ENCODE data around the gene EDIL3.

The EDIL3 gene

GRCh38 chr5:83922699-83923098 lies 462.0 kb downstream of the EDIL3 start:
- WGBS (ENCODE audit: insufficient coverage, insufficient read length): no CpG with 5 or more reads among the region's 4 CpGs
- DNase-seq (ENCODE audit: low read depth, low spot score): no peak

GRCh38 chr5:83921666-83922193 lies 462.9 kb downstream of the EDIL3 start:
- Histone ChIP-seq H3K36me3 (ENCODE audit: control insufficient read depth, insufficient read depth, low read length) (no peaks in the 10 kb centered on the region), H3K4me1 (ENCODE audit: control insufficient read depth, insufficient read depth, low read length) (no peaks in the 10 kb centered on the region), H3K27ac (ENCODE audit: low read length) (no peak overlapping the region), H3K27me3 (ENCODE audit: control insufficient read depth, insufficient read depth, low read length) (no peaks in the 10 kb centered on the region), H3K9me3 (ENCODE audit: control insufficient read depth, insufficient read depth, low read length) (no peaks in the 10 kb centered on the region), H3K4me3 (ENCODE audit: low read length) (no peak overlapping the region)
- 100% methylated on average over 1 of the region's 5 CpGs for WGBS (ENCODE audit: insufficient coverage, insufficient read length)
- DNase-seq (ENCODE audit: low read depth, low spot score): no peak

More at GRCh38 chr5:83922699-83923098, 462.0 kb downstream of the EDIL3 start:
- Histone ChIP-seq H3K4me3 (ENCODE audit: low read length) (no peak overlapping the region), H3K4me1 (ENCODE audit: control insufficient read depth, insufficient read depth, low read length) (no peaks in the 10 kb centered on the region), H3K9me3 (ENCODE audit: control insufficient read depth, insufficient read depth, low read length) (no peaks in the 10 kb centered on the region), H3K36me3 (ENCODE audit: control insufficient read depth, insufficient read depth, low read length) (no peaks in the 10 kb centered on the region), H3K27me3 (ENCODE audit: control insufficient read depth, insufficient read depth, low read length) (no peaks in the 10 kb centered on the region), H3K27ac (ENCODE audit: low read length) (no peak overlapping the region)

- Histone ChIP-seq H3K9me3 (ENCODE audit: control insufficient read depth, insufficient read depth, low read length) (no peaks in the 10 kb centered on the region), H3K4me1 (ENCODE audit: control insufficient read depth, insufficient read depth, low read length) (no peaks in the 10 kb centered on the region), H3K4me3 (ENCODE audit: low read length) (no peak overlapping the region), H3K27me3 (ENCODE audit: control insufficient read depth, insufficient read depth, low read length) (no peaks in the 10 kb centered on the region), H3K27ac (ENCODE audit: low read length) (no peak overlapping the region), H3K36me3 (ENCODE audit: control insufficient read depth, insufficient read depth, low read length) (no peaks in the 10 kb centered on the region)
- no CpG with 5 or more reads among the region's 4 CpGs for WGBS (ENCODE audit: insufficient coverage, insufficient read length)
- DNase-seq (ENCODE audit: low read depth, low spot score): no peak
Observed at GRCh38 chr5:83919071-83920041, 465.3 kb downstream of the EDIL3 start.

- no peaks in the 10 kb centered on the region for H3K27me3 ChIP-seq (ENCODE audit: control insufficient read depth, insufficient read depth, low read length)
- H3K9me3 ChIP-seq (ENCODE audit: control insufficient read depth, insufficient read depth, low read length): no peaks in the 10 kb centered on the region
- H3K36me3 ChIP-seq (ENCODE audit: control insufficient read depth, insufficient read depth, low read length): no peaks in the 10 kb centered on the region
- H3K4me1 ChIP-seq (ENCODE audit: control insufficient read depth, insufficient read depth, low read length): no peaks in the 10 kb centered on the region
- H3K27ac ChIP-seq (ENCODE audit: low read length): no peak overlapping the region
- WGBS (ENCODE audit: insufficient coverage, insufficient read length): no CpG with 5 or more reads among the region's 4 CpGs
- no peak overlapping the region for H3K4me3 ChIP-seq (ENCODE audit: low read length)
- no peak for DNase-seq (ENCODE audit: low read depth, low spot score)
Observed at GRCh38 chr5:83917261-83917908, 467.3 kb downstream of the EDIL3 start.

- H3K27ac ChIP-seq (ENCODE audit: low read length): no peak overlapping the region
- H3K9me3 ChIP-seq (ENCODE audit: control insufficient read depth, insufficient read depth, low read length): no peaks in the 10 kb centered on the region
- WGBS (ENCODE audit: insufficient coverage, insufficient read length): no CpG with 5 or more reads among the region's 4 CpGs
- no peaks in the 10 kb centered on the region for H3K36me3 ChIP-seq (ENCODE audit: control insufficient read depth, insufficient read depth, low read length)
- H3K4me1 ChIP-seq (ENCODE audit: control insufficient read depth, insufficient read depth, low read length): no peaks in the 10 kb centered on the region
- H3K27me3 ChIP-seq (ENCODE audit: control insufficient read depth, insufficient read depth, low read length): no peaks in the 10 kb centered on the region
- no peak for DNase-seq (ENCODE audit: low read depth, low spot score)
- no peak overlapping the region for H3K4me3 ChIP-seq (ENCODE audit: low read length)
Observed at GRCh38 chr5:83914662-83915418, 469.8 kb downstream of the EDIL3 start.

DNA sequence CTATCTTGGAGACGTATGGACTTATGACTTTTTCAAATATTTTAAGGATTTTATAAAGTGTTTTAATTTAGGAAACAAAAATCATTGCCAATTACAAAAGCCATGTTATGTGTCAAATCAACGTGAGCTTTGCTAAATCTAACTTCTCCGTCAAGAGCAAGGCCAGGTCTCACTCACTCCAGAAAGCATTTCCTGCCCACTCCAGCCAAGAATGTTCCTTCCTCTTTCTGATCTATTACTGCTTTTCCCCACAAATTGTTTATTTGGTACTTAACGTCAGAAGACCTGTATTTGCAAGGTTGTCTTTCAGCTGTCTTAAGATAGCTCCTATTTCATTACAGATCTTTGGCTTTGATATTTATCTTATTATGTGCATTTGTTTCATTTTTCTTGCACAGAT lies 470.5 kb downstream of the EDIL3 start:
- H3K4me3 ChIP-seq (ENCODE audit: low read length): no peak overlapping the region
- no peak for DNase-seq (ENCODE audit: low read depth, low spot score)
- no peaks in the 10 kb centered on the region for H3K36me3 ChIP-seq (ENCODE audit: control insufficient read depth, insufficient read depth, low read length)
- no peaks in the 10 kb centered on the region for H3K9me3 ChIP-seq (ENCODE audit: control insufficient read depth, insufficient read depth, low read length)
- H3K27ac ChIP-seq (ENCODE audit: low read length): no peak overlapping the region
- no peaks in the 10 kb centered on the region for H3K4me1 ChIP-seq (ENCODE audit: control insufficient read depth, insufficient read depth, low read length)
- WGBS (ENCODE audit: insufficient coverage, insufficient read length): no CpG with 5 or more reads among the region's 4 CpGs
- H3K27me3 ChIP-seq (ENCODE audit: control insufficient read depth, insufficient read depth, low read length): no peaks in the 10 kb centered on the region

DNA sequence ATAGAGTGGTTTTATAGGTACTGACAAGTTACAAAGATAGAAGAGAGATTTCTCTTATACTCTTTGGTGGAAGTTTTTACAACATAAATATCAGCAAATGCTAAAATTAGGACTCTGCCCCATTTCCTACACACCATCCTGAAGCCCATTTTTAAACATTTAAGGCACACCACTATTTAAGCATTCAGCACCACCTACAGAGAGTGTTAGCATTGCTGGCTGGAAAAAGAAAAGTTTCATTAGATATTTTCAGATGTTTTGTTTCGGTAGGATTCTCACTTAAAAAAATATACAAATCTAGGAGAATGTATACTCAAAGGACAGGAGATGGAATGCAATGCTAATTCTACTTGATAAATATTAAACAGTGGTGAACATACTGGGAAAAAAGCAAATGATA lies 471.1 kb downstream of the EDIL3 start:
- Histone ChIP-seq H3K36me3 (ENCODE audit: control insufficient read depth, insufficient read depth, low read length) (no peaks in the 10 kb centered on the region), H3K4me3 (ENCODE audit: low read length) (no peak overlapping the region), H3K4me1 (ENCODE audit: control insufficient read depth, insufficient read depth, low read length) (no peaks in the 10 kb centered on the region), H3K27ac (ENCODE audit: low read length) (no peak overlapping the region), H3K27me3 (ENCODE audit: control insufficient read depth, insufficient read depth, low read length) (no peaks in the 10 kb centered on the region), H3K9me3 (ENCODE audit: control insufficient read depth, insufficient read depth, low read length) (no peaks in the 10 kb centered on the region)
- DNase-seq (ENCODE audit: low read depth, low spot score): no peak
- no CpG with 5 or more reads among the region's 1 CpG for WGBS (ENCODE audit: insufficient coverage, insufficient read length)

DNA sequence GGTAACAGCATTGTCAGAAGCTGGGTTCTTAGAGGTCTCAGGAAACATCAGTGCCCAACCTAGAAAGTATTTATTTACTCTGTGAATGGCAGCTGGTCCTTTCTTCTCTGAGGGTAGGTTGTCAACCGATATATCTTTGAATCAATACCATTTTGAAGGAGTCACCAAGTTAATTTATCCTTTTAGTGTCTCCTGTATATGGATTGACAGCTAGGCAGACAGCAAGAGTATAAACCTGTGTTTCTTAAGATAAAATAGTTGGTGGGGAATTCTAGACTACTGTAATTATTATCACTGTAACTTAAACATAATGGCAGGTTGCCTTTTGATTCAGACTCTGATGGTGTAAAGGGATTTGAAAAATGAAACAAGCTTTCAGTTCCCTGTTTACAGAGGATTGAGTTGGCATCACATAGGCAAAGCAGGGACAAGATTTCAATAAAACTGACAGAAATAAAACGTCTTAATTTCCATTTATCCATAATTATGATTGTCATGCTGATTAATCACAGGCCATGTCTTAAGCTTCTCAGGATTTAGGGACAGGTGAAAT lies 473.2 kb downstream of the EDIL3 start:
- Histone ChIP-seq H3K27ac (ENCODE audit: low read length) (no peak overlapping the region), H3K4me1 (ENCODE audit: control insufficient read depth, insufficient read depth, low read length) (no peaks in the 10 kb centered on the region), H3K9me3 (ENCODE audit: control insufficient read depth, insufficient read depth, low read length) (no peaks in the 10 kb centered on the region), H3K36me3 (ENCODE audit: control insufficient read depth, insufficient read depth, low read length) (no peaks in the 10 kb centered on the region), H3K27me3 (ENCODE audit: control insufficient read depth, insufficient read depth, low read length) (no peaks in the 10 kb centered on the region), H3K4me3 (ENCODE audit: low read length) (no peak overlapping the region)
- no CpG with 5 or more reads among the region's 2 CpGs for WGBS (ENCODE audit: insufficient coverage, insufficient read length)
- no peak for DNase-seq (ENCODE audit: low read depth, low spot score)

DNA sequence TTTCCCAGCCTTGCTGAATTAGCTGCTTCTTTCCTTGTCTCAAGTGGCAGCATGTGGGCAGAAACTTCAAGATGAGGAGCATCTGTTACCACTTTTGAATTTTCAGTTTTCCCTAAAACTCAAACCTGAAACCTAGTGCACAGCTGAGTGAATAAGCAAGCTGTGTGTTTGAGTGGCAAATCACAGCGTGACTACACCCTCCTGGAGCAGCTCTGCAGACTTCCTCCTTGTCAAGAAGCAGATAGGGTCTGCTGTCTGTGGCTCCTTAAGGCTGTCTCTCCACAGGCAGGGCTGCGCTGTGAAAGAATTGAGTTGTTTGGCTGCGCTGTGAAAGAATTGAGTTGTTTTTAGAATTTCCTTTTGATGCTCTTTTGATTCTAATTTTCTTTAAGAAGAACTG lies 484.4 kb downstream of the EDIL3 start:
- H3K27ac ChIP-seq (ENCODE audit: low read length): no peak overlapping the region
- WGBS (ENCODE audit: insufficient coverage, insufficient read length): no CpG with 5 or more reads among the region's 3 CpGs

More for the DNA sequence above, 484.4 kb downstream of the EDIL3 start:
- H3K4me3 ChIP-seq (ENCODE audit: low read length): no peak overlapping the region
- no peak for DNase-seq (ENCODE audit: low read depth, low spot score)
- H3K36me3 ChIP-seq (ENCODE audit: control insufficient read depth, insufficient read depth, low read length): no peaks in the 10 kb centered on the region
- H3K27me3 ChIP-seq (ENCODE audit: control insufficient read depth, insufficient read depth, low read length): no peaks in the 10 kb centered on the region
- no peaks in the 10 kb centered on the region for H3K9me3 ChIP-seq (ENCODE audit: control insufficient read depth, insufficient read depth, low read length)
- H3K4me1 ChIP-seq (ENCODE audit: control insufficient read depth, insufficient read depth, low read length): no peaks in the 10 kb centered on the region

Measured in iPS DF 6.9 (cell line).